Astrocyte (in vitro differentiated cells and primary cell): Measurements from ENCODE around the gene IL31.

Experiments used
- EZH2 ChIP-seq: IDR thresholded peaks from 2 replicates; pipeline ENCODE4 v1.6.1; 2012; ENCODE audit warnings: mild to moderate bottlenecking, low read length, inconsistent platforms; ENCODE audit not compliant: insufficient read depth
- TF ChIP-seq, protein P1 (sequence below): IDR thresholded peaks from 2 replicates; pipeline ENCODE4 v1.5.1; 2011; ENCODE audit warnings: low read depth, mild to moderate bottlenecking, inconsistent platforms, low read length, moderate library complexity; ENCODE audit not compliant: insufficient read depth

DNA sequence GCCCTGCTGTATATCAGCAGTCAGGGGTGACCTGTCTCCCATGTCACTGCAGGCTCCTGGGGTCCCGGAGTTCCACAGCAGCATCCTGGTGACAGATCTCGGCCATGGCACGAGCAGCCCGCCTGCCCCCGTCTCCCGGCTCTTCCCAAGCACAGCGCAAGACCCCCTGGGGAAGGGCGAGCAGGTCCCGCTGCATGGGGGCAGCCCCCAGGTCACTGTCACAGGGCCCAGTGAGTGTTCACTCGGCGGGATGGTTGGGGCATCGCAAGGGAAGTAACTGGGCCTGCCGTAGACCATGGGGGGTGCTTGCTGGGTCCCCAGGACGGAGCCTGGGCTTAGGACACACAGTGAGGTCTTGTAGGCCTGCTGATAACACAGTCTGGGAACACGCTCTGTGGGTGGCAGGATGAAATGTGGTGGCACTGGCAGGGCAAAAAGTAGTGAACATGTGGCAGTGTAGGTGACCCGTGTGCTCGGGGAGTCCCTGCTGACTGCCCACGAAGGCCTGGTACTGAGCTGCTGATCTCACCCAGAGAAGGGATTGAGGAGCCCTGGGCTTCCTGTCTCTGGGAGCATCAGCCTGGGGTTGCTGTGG is 38.5 kb downstream of the IL31 start:
- TF ChIP-seq, protein P1, sequence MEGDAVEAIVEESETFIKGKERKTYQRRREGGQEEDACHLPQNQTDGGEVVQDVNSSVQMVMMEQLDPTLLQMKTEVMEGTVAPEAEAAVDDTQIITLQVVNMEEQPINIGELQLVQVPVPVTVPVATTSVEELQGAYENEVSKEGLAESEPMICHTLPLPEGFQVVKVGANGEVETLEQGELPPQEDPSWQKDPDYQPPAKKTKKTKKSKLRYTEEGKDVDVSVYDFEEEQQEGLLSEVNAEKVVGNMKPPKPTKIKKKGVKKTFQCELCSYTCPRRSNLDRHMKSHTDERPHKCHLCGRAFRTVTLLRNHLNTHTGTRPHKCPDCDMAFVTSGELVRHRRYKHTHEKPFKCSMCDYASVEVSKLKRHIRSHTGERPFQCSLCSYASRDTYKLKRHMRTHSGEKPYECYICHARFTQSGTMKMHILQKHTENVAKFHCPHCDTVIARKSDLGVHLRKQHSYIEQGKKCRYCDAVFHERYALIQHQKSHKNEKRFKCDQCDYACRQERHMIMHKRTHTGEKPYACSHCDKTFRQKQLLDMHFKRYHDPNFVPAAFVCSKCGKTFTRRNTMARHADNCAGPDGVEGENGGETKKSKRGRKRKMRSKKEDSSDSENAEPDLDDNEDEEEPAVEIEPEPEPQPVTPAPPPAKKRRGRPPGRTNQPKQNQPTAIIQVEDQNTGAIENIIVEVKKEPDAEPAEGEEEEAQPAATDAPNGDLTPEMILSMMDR: no peak
- TF ChIP-seq EZH2: no peak
